ENCODE data around the gene PIGT.
A peak's percentile ranks its signal among the peaks of the same experiment; 100 is the strongest.

Gene PIGT

GRCh38 chr20:45402946-45403345 is 13.0 kb upstream of the PIGT start:
- DNase-seq = no peak

GRCh38 chr20:45404438-45404837 is 11.5 kb upstream of the PIGT start:
- DNase-seq = peak; percentile 48

GRCh38 chr20:45405571-45406259 is 10.2 kb upstream of the PIGT start:
- DNase-seq = no peak

- DNase-seq = peak; percentile 30
These were observed 9.5 kb upstream of the PIGT start for GRCh38 chr20:45406260-45407066.

DNA sequence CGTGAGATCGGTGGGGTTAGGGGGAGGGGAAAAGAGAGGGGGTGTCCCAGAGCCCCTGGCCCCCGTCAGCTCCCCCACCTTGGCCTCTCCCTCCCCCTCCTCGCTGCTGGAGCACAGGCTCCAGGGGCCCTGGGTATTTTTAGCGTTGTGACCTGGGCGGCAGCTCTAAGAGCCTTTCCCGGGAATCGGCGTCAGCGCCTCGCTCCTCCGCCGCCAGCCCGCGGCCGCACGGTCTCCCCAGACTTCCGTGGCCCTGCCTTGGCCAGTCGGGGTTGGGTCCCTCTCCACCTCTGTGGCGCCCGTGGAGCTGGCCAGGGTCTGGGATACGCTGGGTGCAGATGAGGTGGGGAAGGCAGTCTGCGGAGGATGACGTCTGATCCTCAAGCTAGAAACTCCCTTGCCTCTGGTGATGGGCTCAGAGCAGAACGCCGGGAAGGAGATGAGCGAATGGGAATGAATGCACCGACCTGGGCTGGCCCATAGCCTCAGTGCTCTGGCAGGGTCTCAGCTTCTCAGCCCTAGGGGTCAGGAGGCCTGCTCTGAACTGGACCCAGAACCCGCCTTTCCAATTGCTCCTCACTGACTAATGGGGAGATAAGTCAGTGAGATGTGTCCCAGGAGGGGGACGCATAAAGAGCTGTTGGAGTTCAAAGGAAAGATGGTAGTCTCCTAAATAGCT is 8.7 kb upstream of the PIGT start:
- DNase-seq = no peak

GRCh38 chr20:45407783-45408645 is 7.9 kb upstream of the PIGT start, which contains the start of gene DBNDD2:
Gene DBNDD2 (plus strand): TSS chr20:45408289. CDS start chr20:45408468, 179 bp downstream.
- DNase-seq = no peak

DNA sequence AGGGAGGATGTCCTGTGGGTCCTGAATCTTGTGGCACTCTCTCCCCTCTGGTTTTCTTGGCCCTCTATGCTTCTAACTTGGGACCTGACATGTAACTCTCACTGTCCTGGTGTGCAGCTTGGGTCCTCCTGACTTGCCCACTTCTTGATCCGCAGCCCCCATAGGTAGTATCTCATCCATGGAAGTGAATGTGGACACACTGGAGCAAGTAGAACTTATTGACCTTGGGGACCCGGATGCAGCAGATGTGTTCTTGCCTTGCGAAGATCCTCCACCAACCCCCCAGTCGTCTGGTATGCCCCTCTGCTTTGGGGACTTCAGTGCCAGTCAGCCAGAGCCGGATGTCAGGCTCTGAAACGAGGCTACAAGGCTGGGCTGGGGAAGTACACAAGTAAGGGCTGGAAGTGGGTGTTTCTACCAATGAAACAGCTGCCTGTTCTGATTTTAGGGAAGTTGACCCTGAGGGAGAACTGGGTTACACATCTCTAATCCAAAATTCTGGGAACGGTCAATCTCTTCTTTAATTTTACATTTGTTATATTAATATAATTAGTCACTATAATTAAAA is 7.2 kb upstream of the PIGT start:
- DNase-seq = no peak

- no peak for DNase-seq
These were observed 6.2 kb upstream of the PIGT start for GRCh38 chr20:45409521-45410272.

- no peak for DNase-seq
These were observed 5.1 kb upstream of the PIGT start for GRCh38 chr20:45410887-45411286.

DNA sequence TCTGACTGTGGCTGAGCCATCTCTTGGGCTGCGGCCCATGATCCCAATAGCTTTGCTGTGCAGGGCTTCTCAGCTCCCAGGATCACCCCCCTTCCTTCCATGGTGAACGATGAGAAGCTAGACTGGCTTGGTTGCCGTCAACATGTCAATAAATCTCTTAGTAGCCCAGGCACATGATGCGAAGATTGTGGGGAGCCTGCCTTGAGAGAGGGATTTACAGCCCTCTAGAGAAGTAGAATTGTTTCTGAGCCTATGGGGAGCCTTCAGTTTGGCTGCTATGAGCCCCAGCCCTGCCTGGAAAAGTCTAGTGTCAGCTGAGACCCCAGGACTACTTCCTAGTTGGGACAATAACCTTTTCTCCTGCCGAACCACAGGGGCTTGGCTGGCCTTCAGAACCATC is 3.3 kb upstream of the PIGT start:
- no peak for DNase-seq

DNA sequence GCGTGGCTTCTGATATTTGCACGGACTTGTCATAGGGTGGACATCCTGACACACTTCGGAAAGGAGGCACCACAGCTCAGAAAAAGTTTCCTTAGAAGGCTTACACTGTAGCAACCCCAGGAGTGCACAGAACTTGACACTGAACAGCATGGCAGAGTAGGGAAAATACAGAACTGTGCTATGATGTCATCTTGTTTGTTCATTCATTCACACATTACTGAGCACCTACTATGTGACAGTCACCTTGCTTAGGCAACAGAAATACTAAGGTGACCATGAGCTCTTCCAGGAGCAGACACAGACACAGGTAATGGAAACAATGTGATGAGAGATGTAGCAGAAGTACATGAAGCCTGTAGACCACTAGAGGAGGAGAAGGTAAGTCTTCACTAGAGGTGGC is 2.5 kb upstream of the PIGT start:
- DNase-seq = no peak

GRCh38 chr20:45416917-45417316 is 976 bp downstream of the PIGT start:
- no peak for DNase-seq

- peak; percentile 97 for DNase-seq
These were observed 3.5 kb downstream of the PIGT start for GRCh38 chr20:45419188-45420091.

- DNase-seq = no peak
These were observed 4.2 kb downstream of the PIGT start for GRCh38 chr20:45420125-45420524.

- no peak for DNase-seq
These were observed 7.8 kb downstream of the PIGT start for GRCh38 chr20:45423700-45424099.

DNA sequence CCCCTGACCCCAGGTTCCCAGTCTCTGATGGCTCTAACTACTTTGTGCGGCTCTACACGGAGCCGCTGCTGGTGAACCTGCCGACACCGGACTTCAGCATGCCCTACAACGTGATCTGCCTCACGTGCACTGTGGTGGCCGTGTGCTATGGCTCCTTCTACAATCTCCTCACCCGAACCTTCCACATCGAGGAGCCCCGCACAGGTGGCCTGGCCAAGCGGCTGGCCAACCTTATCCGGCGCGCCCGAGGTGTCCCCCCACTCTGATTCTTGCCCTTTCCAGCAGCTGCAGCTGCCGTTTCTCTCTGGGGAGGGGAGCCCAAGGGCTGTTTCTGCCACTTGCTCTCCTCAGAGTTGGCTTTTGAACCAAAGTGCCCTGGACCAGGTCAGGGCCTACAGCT is 9.6 kb downstream of the PIGT start:
- DNase-seq = no peak

- no peak for DNase-seq
These were observed 10.5 kb downstream of the PIGT start for GRCh38 chr20:45426320-45427016.

GRCh38 chr20:45427236-45428149 is 11.6 kb downstream of the PIGT start:
- peak; percentile 47 for DNase-seq

DNA sequence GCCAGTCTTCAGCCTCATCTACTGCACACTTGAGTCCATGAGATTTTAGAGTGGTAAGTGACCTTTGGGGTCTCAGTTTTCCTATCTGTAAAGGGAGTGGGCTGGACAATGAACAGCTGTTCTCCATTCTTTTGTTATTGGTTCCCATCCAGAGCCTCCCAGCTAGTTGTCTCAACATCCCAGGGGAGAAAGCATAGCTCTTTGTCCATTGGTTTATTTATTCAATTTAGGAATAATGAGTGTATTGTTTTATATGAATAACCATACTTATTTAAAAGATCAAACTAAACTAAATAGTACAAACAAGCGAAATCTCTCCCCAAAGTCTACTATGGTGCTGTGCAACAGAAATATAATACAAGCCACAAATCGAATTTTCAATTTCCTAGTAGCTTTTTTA is 13.7 kb downstream of the PIGT start:
- no peak for DNase-seq

Data from NCI-H2029 (cell line).